CD14-positive monocyte (primary cell): ENCODE measurements around the gene LRRC42. TPM values are rescaled to one million over a fixed set of nuclear protein-coding genes. Genes with fewer than 3 reads are reported as not detected.

ENCODE experiments used
- DNase-seq, 3 donors: peaks; one replicate each; pipeline ENCODE4 v3.0.0-alpha.2; 2011 to 2022
- H2AFZ ChIP-seq: 2 replicates; pipeline ENCODE4 v1.6.0; 2012; ENCODE audit warnings: mild to moderate bottlenecking, low read depth, low read length, inconsistent platforms; ENCODE audit not compliant: insufficient read depth, poor library complexity, severe bottlenecking
- H3K27ac ChIP-seq, 2 donors: 1 replicate in 1 of 2; 2 replicates in 1 of 2; pipeline ENCODE4 v1.5.1; 2012 to 2013; ENCODE audit warnings: low read length in 2 of 2, control low read depth in 1 of 2, inconsistent platforms in 1 of 2, low read depth in 1 of 2, mild to moderate bottlenecking in 1 of 2
- H3K27me3 ChIP-seq, 2 donors: one replicate each; pipeline versions ENCODE4 v1.6.0 to v1.6.1; 2011 to 2013; ENCODE audit warnings: low read length in 2 of 2; ENCODE audit not compliant: control insufficient read depth in 2 of 2, insufficient read depth in 2 of 2
- H3K36me3 ChIP-seq, 2 donors: replicated peaks in 1 of 2; 1 replicate in 1 of 2; 2 replicates in 1 of 2; pipeline versions ENCODE4 v1.5.1 to v1.6.1; 2012 to 2013; ENCODE audit warnings: low read length in 2 of 2, control low read depth in 1 of 2, inconsistent platforms in 1 of 2, mild to moderate bottlenecking in 1 of 2; ENCODE audit not compliant: insufficient read depth in 2 of 2, control insufficient read depth in 1 of 2
- H3K4me1 ChIP-seq, 2 donors: 1 replicate in 1 of 2; 2 replicates in 1 of 2; pipeline versions ENCODE4 v1.5.1 to v1.6.1; 2012 to 2013; ENCODE audit warnings: low read length in 2 of 2, control low read depth in 1 of 2, inconsistent platforms in 1 of 2, mild to moderate bottlenecking in 1 of 2, moderate library complexity in 1 of 2; ENCODE audit not compliant: insufficient read depth in 2 of 2, control insufficient read depth in 1 of 2
- H3K4me2 ChIP-seq: replicated peaks from 2 replicates; pipeline ENCODE3; 2012; ENCODE audit warnings: low read length, moderate library complexity, mild to moderate bottlenecking; ENCODE audit not compliant: poor library complexity, severe bottlenecking; ENCODE audit errors: extremely low read depth
- H3K4me3 ChIP-seq, 3 experiments: fragments of 200-600 bp in 1 of 3; sonication (generic) in 1 of 3; replicated peaks in 1 of 3; 1 replicate in 2 of 3; 2 replicates in 1 of 3; pipeline ENCODE4 v1.5.1; 2011 to 2013; ENCODE audit warnings: low read length in 3 of 3, mild to moderate bottlenecking in 3 of 3, control low read depth in 2 of 3, low read depth in 2 of 3, inconsistent platforms in 1 of 3, moderate library complexity in 1 of 3
- H3K79me2 ChIP-seq: 2 replicates; pipeline ENCODE4 v1.6.0; 2012; ENCODE audit warnings: mild to moderate bottlenecking, control low read depth, inconsistent platforms, low read length, moderate library complexity; ENCODE audit not compliant: insufficient read depth
- H3K9ac ChIP-seq: 2 replicates; pipeline ENCODE4 v1.6.0; 2017; ENCODE audit warnings: low read length, mild to moderate bottlenecking; ENCODE audit not compliant: insufficient read depth, poor library complexity, severe bottlenecking
- H3K9me3 ChIP-seq, 2 donors: replicated peaks in 1 of 2; 1 replicate in 1 of 2; 2 replicates in 1 of 2; pipeline versions ENCODE4 v1.5.1 to v1.6.1; 2012 to 2013; ENCODE audit warnings: low read length in 2 of 2, control low read depth in 1 of 2; ENCODE audit not compliant: control insufficient read depth in 1 of 2, insufficient read depth in 1 of 2
- H4K20me1 ChIP-seq: 2 replicates; pipeline ENCODE4 v1.6.0; 2012; ENCODE audit warnings: mild to moderate bottlenecking, low read length, control low read depth, moderate library complexity; ENCODE audit not compliant: insufficient read depth
- H3K27ac Mint-ChIP-seq, 7 donors: one replicate each; pipeline ENCODE4 v1.8.0; 2020; ENCODE audit warnings: mild to moderate bottlenecking in 7 of 7, mixed read lengths in 7 of 7, moderate library complexity in 6 of 7, inconsistent platforms in 2 of 7
- H3K27me3 Mint-ChIP-seq, 3 donors: one replicate each; pipeline ENCODE4 v1.8.0; 2021 to 2022; ENCODE audit warnings: low read depth in 3 of 3, mild to moderate bottlenecking in 3 of 3, mixed read lengths in 3 of 3, moderate library complexity in 3 of 3, inconsistent platforms in 1 of 3
- H3K36me3 Mint-ChIP-seq, 2 donors: one replicate each; pipeline ENCODE4 v1.8.0; 2020; ENCODE audit warnings: mixed read lengths in 2 of 2, inconsistent platforms in 1 of 2, mild to moderate bottlenecking in 1 of 2
- H3K4me1 Mint-ChIP-seq: one replicate; pipeline ENCODE4 v1.8.0; 2020; ENCODE audit warnings: mild to moderate bottlenecking, mixed read lengths
- H3K4me3 Mint-ChIP-seq, 2 donors: one replicate each; pipeline ENCODE4 v1.8.0; 2020; ENCODE audit warnings: mild to moderate bottlenecking in 2 of 2, mixed read lengths in 2 of 2, moderate library complexity in 1 of 2
- H3K9me3 Mint-ChIP-seq, 7 donors: one replicate each; pipeline ENCODE4 v1.8.0; 2020 to 2022; ENCODE audit warnings: mixed read lengths in 7 of 7, mild to moderate bottlenecking in 6 of 7, moderate library complexity in 6 of 7, inconsistent platforms in 2 of 7
- CTCF ChIP-seq: fragments of 200-600 bp; IDR thresholded peaks from one replicate; pipeline ENCODE4 v1.8.0; 2022; ENCODE audit warnings: antibody characterized with exemption, mild to moderate bottlenecking
- WGBS: methylation state at CpG from one replicate; pipeline ENCODE4 v1.1.5; 2013; ENCODE audit warnings: missing lambda C conversion rate; ENCODE audit not compliant: insufficient coverage; 5-methylcytosine and 5-hydroxymethylcytosine counted together
- intact Hi-C, 2 donors: fragments of 100-400 bp; cut with micrococcal nuclease; formaldehyde crosslinking; loops; one replicate each; pipeline versions ENCODE4 v1.15.0 to v1.15.1; 2023
- polyA plus RNA-seq, 3 donors: library from polyadenylated mRNA; depleted of rRNA in 1 of 3; unstranded in 2 of 3; stranded (reverse) in 1 of 3; fragments of 300-500 nt in 2 of 3; fragments of >200 nt in 1 of 3; fragmentation: Illumina TruSeq in 2 of 3; gene quantifications; 1 replicate in 2 of 3; 2 replicates in 1 of 3; pipeline ENCODE4 v1.2.3, GENCODE V29; 2012 to 2021

Gene LRRC42
- polyA plus RNA-seq, 3 donors = 5.6 to 7.3 (median 7.3) TPM

- no peaks in the 10 kb centered on the region for H4K20me1 ChIP-seq
- no peak for TF ChIP-seq CTCF
- H3K4me3 Mint-ChIP-seq = no peak overlapping the region
- no peaks in the 10 kb centered on the region for H3K36me3 Mint-ChIP-seq
- H3K27me3 Mint-ChIP-seq = peaks cover 0 to 4% (median 3%) of the 10 kb centered on the region in 3 donors
- H3K79me2 ChIP-seq = no peaks in the 10 kb centered on the region
- no peak for DNase-seq
- H3K4me1 Mint-ChIP-seq = no peaks in the 10 kb centered on the region
- H3K4me1 ChIP-seq = no peaks in the 10 kb centered on the region
- no peak overlapping the region for H2AFZ ChIP-seq
- H3K36me3 ChIP-seq = no peaks in the 10 kb centered on the region
- no peak overlapping the region for H3K4me3 ChIP-seq
- H3K4me2 ChIP-seq = no peak overlapping the region
- H3K9me3 ChIP-seq = peaks cover 0 to 10% of the 10 kb centered on the region in 2 donors
- intact Hi-C loops = no loop called here
- H3K9me3 Mint-ChIP-seq = peaks cover 2 to 10% (median 5%) of the 10 kb centered on the region in 7 donors
- H3K27me3 ChIP-seq = no peaks in the 10 kb centered on the region
- no peak overlapping the region for H3K27ac Mint-ChIP-seq
- no peak overlapping the region for H3K9ac ChIP-seq
- no peak overlapping the region for H3K27ac ChIP-seq
These were observed 53.8 kb downstream of the LRRC42 start for GRCh38 chr1:53999920-54000319.

GRCh38 chr1:54001591-54001990 is 55.4 kb downstream of the LRRC42 start:
- Histone ChIP-seq H3K4me2 (no peak overlapping the region), H4K20me1 (no peaks in the 10 kb centered on the region), H3K27me3 (no peaks in the 10 kb centered on the region), H3K27ac (no peak overlapping the region), H3K9ac (no peak overlapping the region), H3K4me1 (no peaks in the 10 kb centered on the region), H3K4me3 (no peak overlapping the region), H2AFZ (no peak overlapping the region), H3K36me3 (no peaks in the 10 kb centered on the region), H3K79me2 (no peaks in the 10 kb centered on the region), H3K9me3 (peaks cover 0 to 10% of the 10 kb centered on the region in 2 donors)
- no peaks in the 10 kb centered on the region for H3K36me3 Mint-ChIP-seq
- H3K27me3 Mint-ChIP-seq = peaks cover 0 to 4% (median 3%) of the 10 kb centered on the region in 3 donors
- WGBS = 80% methylated on average over 3 of the region's 3 CpGs
- H3K27ac Mint-ChIP-seq = no peak overlapping the region
- no peak overlapping the region for H3K4me3 Mint-ChIP-seq
- H3K9me3 Mint-ChIP-seq = peaks cover 2 to 12% (median 5%) of the 10 kb centered on the region in 7 donors
- no peak for DNase-seq
- no peak for TF ChIP-seq CTCF
- intact Hi-C loops = no loop called here
- H3K4me1 Mint-ChIP-seq = no peaks in the 10 kb centered on the region
